AML-193 (cell line): ENCODE measurements around the gene CEP112.
"Not testable (repeated sequence)": the region's sequence is repeated elsewhere in the genome, so short reads cannot be mapped to it uniquely, and the experiment has no call there.

Experiments
- DNase-seq, 2 experiments: peaks; one replicate each; lab custom pipeline; 2025; lab: John Stamatoyannopoulos, UW

Gene CEP112

DNA sequence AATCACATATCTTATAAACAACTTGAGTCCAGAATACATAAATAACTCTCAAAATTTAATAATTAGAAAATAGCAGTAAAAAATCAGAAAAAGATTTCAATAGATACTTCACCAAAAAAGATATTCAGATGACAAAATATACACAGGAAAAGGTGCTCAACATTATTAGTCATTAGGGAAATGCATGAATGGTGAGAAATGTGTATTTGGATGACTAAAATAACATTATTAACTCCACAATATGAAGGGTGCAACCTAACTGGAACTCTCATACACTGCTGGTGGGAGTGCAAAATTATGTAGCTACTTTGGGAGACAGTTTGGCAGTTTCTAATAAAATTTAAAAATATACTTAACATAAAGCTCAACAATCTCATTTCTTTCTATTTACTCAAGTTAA, 368.2 kb downstream of the CEP112 start:
- DNase-seq: no peak

GRCh38 chr17:65820811-65821210, 371.1 kb downstream of the CEP112 start:
- no peak for DNase-seq

DNA sequence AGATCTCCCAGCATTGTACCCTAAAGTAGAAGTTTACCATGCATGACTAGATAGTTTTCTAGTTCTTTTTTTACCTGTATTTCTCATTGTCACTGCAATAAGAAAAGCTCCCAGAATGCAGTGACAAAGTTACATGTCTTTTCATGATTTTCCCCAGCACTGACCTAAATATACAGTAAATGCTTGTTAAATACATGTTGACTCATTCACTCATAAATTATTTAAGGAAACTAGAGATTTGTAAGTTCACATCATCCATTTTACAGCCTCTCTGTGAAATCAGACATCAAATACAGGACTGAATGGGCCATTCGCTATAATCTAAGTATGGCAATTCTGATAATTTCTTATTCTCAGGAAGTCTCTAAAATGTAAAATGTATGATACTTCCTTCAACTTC, 371.6 kb downstream of the CEP112 start:
- DNase-seq: no peak

- DNase-seq: no peak
Measured at GRCh38 chr17:65819810-65820209, 372.1 kb downstream of the CEP112 start.

DNA sequence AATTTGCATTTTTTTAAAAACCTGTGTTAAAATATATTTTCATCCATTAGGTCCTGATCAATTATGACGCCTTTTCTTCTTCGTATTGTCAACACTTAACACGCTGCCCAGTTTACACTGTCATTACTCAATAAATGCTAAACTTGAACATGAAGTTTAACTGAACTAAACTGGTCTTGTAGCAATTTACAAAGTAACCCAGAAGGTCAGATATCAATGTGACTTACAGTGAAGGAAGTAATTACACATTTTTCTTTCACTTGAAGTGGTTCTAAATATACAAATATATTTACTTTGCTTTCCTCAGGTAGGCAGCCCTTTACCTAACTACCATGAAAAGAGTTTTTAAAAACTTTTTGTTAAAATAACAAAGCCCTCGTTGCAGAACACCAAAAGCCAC, 374.0 kb downstream of the CEP112 start:
- DNase-seq: no peak

GRCh38 chr17:65814418-65814817, 377.5 kb downstream of the CEP112 start:
- no peak for DNase-seq

DNA sequence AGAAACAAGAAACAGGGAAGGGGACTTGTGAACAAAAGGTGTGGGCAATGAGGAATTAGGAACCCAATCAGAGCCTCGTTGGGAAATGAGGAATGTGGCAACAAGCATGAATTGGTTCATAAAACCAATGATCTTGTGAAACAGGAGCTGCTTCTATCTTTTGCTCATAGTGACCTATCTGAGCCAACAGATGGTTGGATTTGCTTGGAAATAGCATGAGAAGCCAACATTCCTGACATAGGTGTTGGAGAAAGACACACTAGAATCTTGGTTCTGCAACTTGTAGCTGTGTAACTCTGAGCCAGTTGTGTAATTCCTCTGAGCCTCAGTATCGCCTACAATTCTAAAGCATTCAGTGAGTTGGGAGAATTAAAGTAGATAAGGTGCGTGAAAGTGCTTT, 378.6 kb downstream of the CEP112 start:
- no peak for DNase-seq

DNA sequence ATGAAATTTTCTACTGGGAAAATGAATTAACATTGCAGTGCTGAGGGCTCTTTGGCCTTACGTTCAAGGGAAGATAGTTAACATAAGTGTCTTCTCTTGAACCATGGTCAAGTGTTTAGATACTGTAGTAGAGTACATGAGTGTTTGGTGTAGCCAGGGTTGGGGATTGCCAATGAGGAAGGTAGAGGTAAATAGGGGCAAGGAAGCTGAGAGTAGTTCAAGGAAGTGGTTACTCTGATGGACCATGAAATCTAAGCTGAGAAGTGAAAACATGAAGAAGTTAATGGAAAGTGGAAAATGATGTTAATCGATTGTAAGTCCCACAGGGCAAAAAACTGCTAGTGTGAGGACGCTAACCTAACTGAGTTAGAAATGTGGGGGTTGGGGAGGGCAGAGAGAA, 380.9 kb downstream of the CEP112 start:
- no peak for DNase-seq

DNA sequence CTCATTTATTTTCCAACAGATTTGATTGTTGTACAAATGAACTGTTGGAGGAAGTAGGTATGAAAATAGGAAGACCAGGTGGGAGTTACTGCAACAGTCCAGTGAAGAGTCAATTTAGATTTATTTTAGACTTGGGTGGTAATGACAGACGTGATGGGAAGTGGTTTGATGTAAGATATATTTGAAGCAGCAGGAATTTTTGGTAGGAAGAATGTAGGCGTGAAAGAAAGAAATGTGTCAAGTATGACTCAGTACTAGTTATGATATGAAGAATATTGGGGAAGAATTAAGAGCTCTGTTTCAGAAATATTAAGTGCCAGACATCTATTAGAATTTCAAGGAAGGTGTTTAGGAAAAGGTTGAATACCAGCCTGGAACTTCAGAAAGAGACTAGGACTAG, 382.6 kb downstream of the CEP112 start:
- no peak for DNase-seq

GRCh38 chr17:65808566-65808965, 383.4 kb downstream of the CEP112 start:
- not testable (repeated sequence) for DNase-seq

- DNase-seq: no peak
Measured at GRCh38 chr17:65807361-65807760, 384.6 kb downstream of the CEP112 start.

GRCh38 chr17:65801513-65801912, 390.4 kb downstream of the CEP112 start:
- no peak for DNase-seq

DNA sequence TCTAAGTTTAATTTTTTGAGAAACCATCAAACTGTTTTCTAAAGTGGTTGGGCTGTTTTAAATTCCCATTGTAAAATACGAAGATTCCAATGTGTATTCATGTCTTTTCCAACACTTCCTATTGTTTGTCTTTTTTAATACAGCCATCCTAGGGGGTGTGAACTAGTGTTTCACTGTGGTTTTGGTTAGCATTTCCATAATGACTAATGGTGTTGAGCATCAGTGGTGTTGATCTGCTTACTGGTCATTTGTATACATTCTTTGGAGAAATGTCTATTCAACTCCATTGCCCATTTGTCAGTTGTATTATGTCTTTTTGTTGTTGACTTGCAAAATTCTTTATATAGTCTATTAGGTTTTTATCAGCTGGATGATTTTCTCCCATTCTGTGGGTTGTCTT, 391.3 kb downstream of the CEP112 start:
- no peak for DNase-seq

- DNase-seq: no peak
Measured at GRCh38 chr17:65799869-65800268, 392.1 kb downstream of the CEP112 start.

- no peak for DNase-seq
Measured at GRCh38 chr17:65799454-65799853, 392.5 kb downstream of the CEP112 start.

DNA sequence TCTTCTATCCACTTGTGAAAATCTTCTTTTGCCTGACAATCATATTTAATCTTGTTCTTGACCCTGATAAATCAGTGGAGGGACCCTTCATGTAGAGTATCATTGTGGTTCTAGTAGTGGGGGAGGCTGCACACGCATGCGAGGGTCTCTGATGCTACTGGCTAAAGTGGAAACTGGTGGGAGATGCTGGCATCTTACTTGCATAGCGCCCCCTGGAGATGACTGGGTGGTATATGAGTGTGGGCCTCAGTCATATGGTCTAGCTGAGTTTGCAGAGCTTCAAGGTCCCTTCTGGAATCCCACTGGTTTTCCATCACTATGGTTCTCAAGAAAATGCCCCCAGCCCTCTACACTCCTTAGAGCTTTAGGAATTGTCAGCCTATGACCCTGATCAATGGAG, 394.1 kb downstream of the CEP112 start:
- DNase-seq: peak in 1 of 2 experiments; percentile 44

DNA sequence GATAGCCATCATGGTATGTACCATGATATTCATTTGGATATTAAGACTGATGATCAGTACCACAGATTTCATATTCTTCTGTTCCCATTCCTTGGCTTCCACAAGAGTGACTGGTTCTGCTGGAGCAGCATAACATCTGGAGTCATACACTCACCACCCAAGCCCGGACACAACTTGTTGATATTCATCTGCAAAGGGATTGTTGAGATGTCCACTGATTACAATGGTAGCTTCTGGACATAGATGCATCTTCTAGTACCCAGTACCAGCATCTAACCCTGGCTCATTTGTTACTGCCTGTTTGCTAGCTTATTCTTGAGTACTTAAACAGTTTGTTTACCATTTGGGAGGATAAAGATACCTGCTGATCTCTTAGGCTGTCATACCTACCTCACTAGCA, 394.8 kb downstream of the CEP112 start:
- no peak for DNase-seq

DNA sequence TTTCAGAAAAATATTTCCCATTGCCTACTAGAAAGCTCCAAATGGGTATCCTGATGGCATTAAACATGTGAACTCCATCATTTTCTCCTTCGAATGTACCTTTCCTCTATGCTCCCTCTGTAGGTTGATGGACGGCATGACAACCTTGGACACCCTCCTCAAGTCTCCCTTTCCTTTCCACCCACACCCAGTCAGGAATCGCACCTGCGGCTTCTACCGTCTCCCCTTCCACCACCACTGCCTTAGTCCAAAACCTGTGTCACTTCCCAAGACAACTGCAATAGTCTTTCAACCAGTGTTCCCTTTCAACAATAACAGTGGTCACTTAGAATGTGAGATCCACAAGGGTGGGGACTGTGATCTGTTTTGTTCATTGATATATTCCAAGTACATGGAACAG, 397.4 kb downstream of the CEP112 start:
- DNase-seq: peak in 1 of 2 experiments; percentile 6

- no peak for DNase-seq
Measured at GRCh38 chr17:65790241-65790640, 401.7 kb downstream of the CEP112 start.

GRCh38 chr17:65787503-65787902, 404.4 kb downstream of the CEP112 start:
- no peak for DNase-seq

DNA sequence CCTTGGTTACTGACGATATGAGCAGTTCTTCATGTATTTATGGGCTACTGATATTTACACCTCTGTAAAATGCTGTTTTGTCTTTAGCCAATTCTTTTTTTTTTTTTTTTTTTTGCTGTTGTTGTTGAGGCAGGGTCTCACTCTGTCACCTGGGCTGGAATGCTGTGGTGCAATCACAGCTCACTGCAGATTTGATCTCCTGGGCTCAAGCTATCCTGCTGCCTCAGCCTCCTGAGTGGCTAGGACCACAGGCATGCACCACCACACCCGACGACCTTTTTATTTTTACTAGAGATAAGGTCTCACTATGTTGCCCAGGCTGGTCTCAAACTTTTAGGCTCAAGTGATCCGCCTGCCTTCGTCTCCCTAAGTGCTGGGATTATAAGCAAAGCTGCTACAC, 405.5 kb downstream of the CEP112 start:
- DNase-seq: no peak

- DNase-seq: peak; percentile 30 to 32
Measured at GRCh38 chr17:65785109-65785508, 406.8 kb downstream of the CEP112 start.

DNA sequence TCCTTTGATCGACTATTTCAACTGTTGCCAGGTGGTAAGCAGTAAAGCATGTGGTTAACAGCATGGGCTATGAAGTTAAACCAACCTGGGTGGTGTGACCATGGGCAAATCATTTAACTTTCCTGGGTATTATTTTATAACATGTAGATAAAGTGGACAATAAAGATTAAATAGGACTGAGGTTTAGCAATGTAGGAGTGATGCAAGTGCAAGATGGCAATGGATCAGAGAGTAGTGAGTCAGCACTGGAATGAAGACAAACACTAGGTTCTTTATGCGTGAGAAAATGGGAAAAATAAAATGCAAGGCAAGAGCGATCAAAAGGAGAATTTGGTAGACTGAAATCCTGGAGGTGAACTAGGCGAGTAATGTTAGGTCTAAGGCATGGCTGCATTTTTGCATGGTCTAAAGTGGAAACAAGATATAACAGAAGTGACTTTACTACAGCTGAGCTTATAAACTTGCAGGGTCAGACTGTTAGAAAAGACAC, 408.0 kb downstream of the CEP112 start:
- no peak for DNase-seq

DNA sequence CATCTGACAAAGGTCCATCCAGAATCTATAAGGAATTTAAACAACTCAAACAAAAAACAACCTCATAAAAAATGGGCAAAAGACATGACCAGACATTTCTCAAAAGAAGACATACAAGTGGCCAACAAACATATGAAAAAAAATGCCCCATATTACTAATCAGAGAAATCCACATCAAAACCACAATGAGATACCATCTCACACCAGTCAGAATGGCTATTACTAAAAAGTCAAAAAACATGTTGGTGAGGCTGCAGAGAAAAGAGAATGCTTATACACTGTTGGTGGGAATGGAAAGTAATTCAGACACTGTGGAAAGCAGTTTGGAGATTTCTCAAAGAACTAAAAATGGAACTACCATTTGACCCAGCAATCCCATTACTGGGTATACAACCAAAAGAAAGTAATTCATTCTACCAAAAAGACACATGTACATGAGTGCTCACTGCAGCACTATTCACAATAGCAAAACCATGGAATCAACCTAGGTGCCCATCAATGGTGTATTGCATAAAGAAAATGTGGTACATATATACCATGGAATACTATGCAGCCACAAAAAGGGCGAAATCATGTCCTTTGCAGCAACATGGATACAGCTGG, 409.7 kb downstream of the CEP112 start:
- DNase-seq: not testable (repeated sequence)
